PFSK-1 (cell line): Measurements from ENCODE around the gene BNC1.

Source experiments
- FOXP2 ChIP-seq: optimal IDR thresholded peaks from 2 replicates; pipeline ENCODE3; 2011; ENCODE audit warnings: borderline replicate concordance, control low read depth, inconsistent platforms; ENCODE audit not compliant: insufficient read depth; ENCODE audit errors: extremely low read length, extremely low read depth
- POLR2AphosphoS5 ChIP-seq: IDR thresholded peaks from 2 replicates; pipeline ENCODE4 v1.6.1; 2012; ENCODE audit warnings: low read depth, mild to moderate bottlenecking, control low read depth, low read length, moderate library complexity
- REST ChIP-seq, 2 experiments: IDR thresholded peaks; 2 replicates each; pipeline versions ENCODE4 v1.6.1 to v1.8.0; 2011 to 2012; ENCODE audit warnings: low read depth in 2 of 2, low read length in 2 of 2, control low read depth in 1 of 2, inconsistent platforms in 1 of 2, mild to moderate bottlenecking in 1 of 2, moderate library complexity in 1 of 2; ENCODE audit not compliant: insufficient read depth in 1 of 2
- SIN3A ChIP-seq: IDR thresholded peaks from 2 replicates; pipeline ENCODE4 v1.6.1; 2012; ENCODE audit warnings: mild to moderate bottlenecking, low read length, moderate library complexity, borderline replicate concordance; ENCODE audit not compliant: insufficient read depth
- TAF1 ChIP-seq: IDR thresholded peaks from 2 replicates; pipeline ENCODE4 v1.6.1; 2012; ENCODE audit warnings: low read length, control low read depth, borderline replicate concordance; ENCODE audit not compliant: insufficient read depth

The BNC1 gene

GRCh38 chr15:83322061-83322460 is 37.6 kb upstream of the BNC1 start:
- TF ChIP-seq REST (IDR thresholded peaks at IDR 0.05; ENCODE audit: insufficient read depth in 1 of 2, low read depth in 2 of 2, low read length in 2 of 2) (no peak), POLR2AphosphoS5 (no peak), SIN3A (no peak), TAF1 (no peak), FOXP2 (no peak)

- TF ChIP-seq TAF1, result no peak
- no peak for TF ChIP-seq SIN3A
- no peak for TF ChIP-seq FOXP2
- TF ChIP-seq REST (IDR thresholded peaks at IDR 0.05; ENCODE audit: insufficient read depth in 1 of 2, low read depth in 2 of 2, low read length in 2 of 2), result no peak
- TF ChIP-seq POLR2AphosphoS5, result no peak
Measured at GRCh38 chr15:83320844-83321243, 36.4 kb upstream of the BNC1 start.

- TF ChIP-seq SIN3A, result no peak
- TF ChIP-seq TAF1, result no peak
- no peak for TF ChIP-seq FOXP2
Measured at GRCh38 chr15:83320404-83320803, 35.9 kb upstream of the BNC1 start.

GRCh38 chr15:83319771-83320170 is 35.3 kb upstream of the BNC1 start:
- TF ChIP-seq SIN3A, result no peak
- TF ChIP-seq REST (IDR thresholded peaks at IDR 0.05; ENCODE audit: insufficient read depth in 1 of 2, low read depth in 2 of 2, low read length in 2 of 2), result no peak
- TF ChIP-seq POLR2AphosphoS5, result no peak
- no peak for TF ChIP-seq TAF1
- TF ChIP-seq FOXP2, result no peak

GRCh38 chr15:83318861-83319415 is 34.5 kb upstream of the BNC1 start:
- TF ChIP-seq POLR2AphosphoS5 (no peak), SIN3A (no peak), FOXP2 (no peak), TAF1 (no peak), REST (IDR thresholded peaks at IDR 0.05; ENCODE audit: insufficient read depth in 1 of 2, low read depth in 2 of 2, low read length in 2 of 2) (no peak)
